PC-9 (cell line): ENCODE results near the gene CLSTN1. TPM values are rescaled to one million over a fixed set of nuclear protein-coding genes. Genes with fewer than 3 reads are reported as not detected.
"Not testable (repeated sequence)": the region's sequence is repeated elsewhere in the genome, so short reads cannot be mapped to it uniquely, and the experiment has no call there.

Experiments used
- BruUV-seq: library from RNA; stranded (reverse); fragments of 400-500 nt; replicated peaks from 2 replicates; lab custom pipeline; 2021; lab: Mats Ljungman, UMichigan
- CTCF ChIA-PET: fragments of 300-600 bp; sonication (Branson Sonifier 250); formaldehyde crosslinking; loops from one replicate; lab custom pipeline; 2022; ENCODE audit warnings: antibody characterized with exemption; lab: Charles Lee
- POLR2A ChIA-PET: fragments of 300-600 bp; sonication (Branson Sonifier 250); formaldehyde crosslinking; loops from one replicate; lab custom pipeline; 2022; ENCODE audit warnings: antibody characterized with exemption; ENCODE audit not compliant: unreplicated experiment; lab: Charles Lee
- DNase-seq, 2 experiments: peaks; one replicate each; pipeline versions ENCODE4 v3.0.0 to v3.0.0-alpha.2; 2015 to 2022; ENCODE audit warnings: mixed read lengths in 1 of 2
- H2AFZ ChIP-seq: fragments of 200-600 bp; sonication (generic); 2 replicates; pipeline ENCODE4 v1.8.1; 2017; ENCODE audit warnings: antibody characterized with exemption
- H3F3A ChIP-seq: fragments of 200-600 bp; sonication (generic); 2 replicates; pipeline ENCODE4 v1.8.1; 2017; ENCODE audit warnings: antibody characterized with exemption, mild to moderate bottlenecking, low read depth; ENCODE audit not compliant: insufficient read depth
- H3K27ac ChIP-seq: fragments of 200-600 bp; sonication (generic); 2 replicates; pipeline ENCODE4 v1.6.1; 2016; ENCODE audit warnings: mixed run types
- H3K27me3 ChIP-seq: fragments of 200-600 bp; sonication (generic); 2 replicates; pipeline ENCODE4 v1.6.1; 2016; ENCODE audit warnings: low read depth, mixed run types; ENCODE audit not compliant: insufficient read depth
- H3K36me3 ChIP-seq: fragments of 200-600 bp; sonication (generic); 2 replicates; pipeline ENCODE4 v1.6.1; 2016; ENCODE audit warnings: low read depth, mixed run types
- H3K4me1 ChIP-seq: fragments of 200-600 bp; sonication (generic); replicated peaks from 2 replicates; pipeline ENCODE4 v1.6.1; 2016; ENCODE audit warnings: mixed run types; ENCODE audit not compliant: insufficient read depth
- H3K4me2 ChIP-seq: fragments of 200-600 bp; sonication (generic); 2 replicates; pipeline ENCODE4 v1.6.1; 2017; ENCODE audit warnings: mixed run types
- H3K4me3 ChIP-seq: fragments of 200-600 bp; sonication (generic); 2 replicates; pipeline ENCODE4 v1.6.1; 2016; ENCODE audit warnings: mixed run types
- H3K79me2 ChIP-seq: fragments of 200-600 bp; sonication (generic); 2 replicates; pipeline ENCODE4 v1.6.1; 2017; ENCODE audit warnings: low read depth, mixed run types
- H3K9me2 ChIP-seq: fragments of 200-600 bp; sonication (generic); 2 replicates; pipeline ENCODE4 v1.8.1; 2017; ENCODE audit warnings: mild to moderate bottlenecking; ENCODE audit not compliant: insufficient read depth
- H3K9me3 ChIP-seq: fragments of 200-600 bp; sonication (generic); 2 replicates; pipeline ENCODE4 v1.8.1; 2016; ENCODE audit warnings: low read depth; ENCODE audit not compliant: insufficient read depth
- H4K20me1 ChIP-seq: fragments of 200-600 bp; sonication (generic); 2 replicates; pipeline ENCODE4 v1.8.1; 2017; ENCODE audit not compliant: insufficient read depth
- EZH2 ChIP-seq: fragments of 200-600 bp; sonication (generic); IDR thresholded peaks from 2 replicates; pipeline ENCODE4 v1.8.0; 2017; ENCODE audit warnings: antibody characterized with exemption, low read depth
- intact Hi-C: fragments of 100-400 bp; cut with micrococcal nuclease; formaldehyde crosslinking; loops from one replicate; pipeline ENCODE4 v1.10.0; 2022; ENCODE audit not compliant: unreplicated experiment
- total RNA-seq: library from RNA; stranded (reverse); gene quantifications from 2 replicates; pipeline ENCODE4 v1.2.3, GENCODE V29; 2021
- TF ChIP-seq, protein P1 (sequence below): fragments of 200-600 bp; sonication (generic); conservative IDR thresholded peaks from 2 replicates; pipeline ENCODE4 v1.6.1; 2017; ENCODE audit warnings: mixed run types, antibody characterized with exemption, mild to moderate bottlenecking, moderate library complexity

The CLSTN1 gene
- total RNA-seq, 1 experiment from 2014 or later, result 140 TPM

DNA sequence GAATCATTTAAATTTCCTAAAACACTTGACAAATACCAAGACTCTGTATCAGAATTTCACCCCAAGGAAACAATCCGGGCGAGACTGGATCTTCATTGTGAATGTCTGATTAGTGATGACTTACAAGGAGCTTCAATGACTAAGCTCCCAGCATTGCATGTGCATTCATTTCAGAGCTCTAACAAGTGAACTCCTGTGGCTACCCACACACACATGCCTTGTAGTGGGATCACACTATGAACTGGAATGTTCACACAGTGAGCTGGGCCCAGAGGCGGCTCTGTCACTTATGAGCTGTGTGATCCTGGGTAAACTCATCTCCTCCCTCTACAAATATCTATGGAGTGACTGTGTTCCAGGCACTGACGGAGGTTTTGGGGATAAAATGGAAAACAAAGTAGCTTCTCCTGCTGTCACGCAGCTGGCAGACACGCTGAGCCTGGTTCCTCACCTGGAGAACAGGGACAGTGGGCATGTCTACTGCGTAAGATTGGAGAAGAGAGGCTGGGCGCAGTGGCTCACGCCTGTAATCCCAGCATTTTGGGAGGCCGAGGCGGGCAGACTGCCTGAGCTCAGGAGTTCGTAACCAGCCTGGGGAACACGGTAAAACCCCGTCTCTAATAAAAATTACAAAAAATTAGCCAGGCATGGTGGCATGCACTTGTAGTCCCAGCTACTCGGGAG is 56.9 kb downstream of the CLSTN1 start:
- Histone ChIP-seq H4K20me1 (no peaks in the 10 kb centered on the region), H3K79me2 (peaks cover 19% of the 10 kb centered on the region), H3K9me2 (no peaks in the 10 kb centered on the region), H3K4me1 (peaks cover 15% of the 10 kb centered on the region), H3K4me3 (no peak overlapping the region), H3K4me2 (0 out of 2 replicates have a peak overlapping the region, but pooled peaks have one; percentile 13), H3K36me3 (no peaks in the 10 kb centered on the region), H3K27me3 (no peaks in the 10 kb centered on the region), H2AFZ (no peak overlapping the region), H3K9me3 (no peaks in the 10 kb centered on the region), H3F3A (peaks cover 22% of the 10 kb centered on the region), H3K27ac (peak overlapping the region; percentile 83)
- DNase-seq, result peak; percentile 71 to 95
- no TSS peak for BruUV-seq
- ChIA-PET CTCF (interaction anchor here (0.7 kb wide), 1 partner anchor 150 kb away, joined by 3 read pairs; no protein-coding TSS in a partner anchor), POLR2A (interaction anchor here (0.5 to 0.6 kb wide), 2 partner anchors 11 to 895 kb away, joined by 4 to 5 read pairs; no protein-coding TSS in a partner anchor)
- TF ChIP-seq EZH2, result no peak
- TF ChIP-seq, protein P1, sequence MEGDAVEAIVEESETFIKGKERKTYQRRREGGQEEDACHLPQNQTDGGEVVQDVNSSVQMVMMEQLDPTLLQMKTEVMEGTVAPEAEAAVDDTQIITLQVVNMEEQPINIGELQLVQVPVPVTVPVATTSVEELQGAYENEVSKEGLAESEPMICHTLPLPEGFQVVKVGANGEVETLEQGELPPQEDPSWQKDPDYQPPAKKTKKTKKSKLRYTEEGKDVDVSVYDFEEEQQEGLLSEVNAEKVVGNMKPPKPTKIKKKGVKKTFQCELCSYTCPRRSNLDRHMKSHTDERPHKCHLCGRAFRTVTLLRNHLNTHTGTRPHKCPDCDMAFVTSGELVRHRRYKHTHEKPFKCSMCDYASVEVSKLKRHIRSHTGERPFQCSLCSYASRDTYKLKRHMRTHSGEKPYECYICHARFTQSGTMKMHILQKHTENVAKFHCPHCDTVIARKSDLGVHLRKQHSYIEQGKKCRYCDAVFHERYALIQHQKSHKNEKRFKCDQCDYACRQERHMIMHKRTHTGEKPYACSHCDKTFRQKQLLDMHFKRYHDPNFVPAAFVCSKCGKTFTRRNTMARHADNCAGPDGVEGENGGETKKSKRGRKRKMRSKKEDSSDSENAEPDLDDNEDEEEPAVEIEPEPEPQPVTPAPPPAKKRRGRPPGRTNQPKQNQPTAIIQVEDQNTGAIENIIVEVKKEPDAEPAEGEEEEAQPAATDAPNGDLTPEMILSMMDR, result no peak
- intact Hi-C loops, result loop anchor here (10.0 kb wide), 1 partner anchor 148 kb away; the partner anchor contains the start of gene CTNNBIP1

DNA sequence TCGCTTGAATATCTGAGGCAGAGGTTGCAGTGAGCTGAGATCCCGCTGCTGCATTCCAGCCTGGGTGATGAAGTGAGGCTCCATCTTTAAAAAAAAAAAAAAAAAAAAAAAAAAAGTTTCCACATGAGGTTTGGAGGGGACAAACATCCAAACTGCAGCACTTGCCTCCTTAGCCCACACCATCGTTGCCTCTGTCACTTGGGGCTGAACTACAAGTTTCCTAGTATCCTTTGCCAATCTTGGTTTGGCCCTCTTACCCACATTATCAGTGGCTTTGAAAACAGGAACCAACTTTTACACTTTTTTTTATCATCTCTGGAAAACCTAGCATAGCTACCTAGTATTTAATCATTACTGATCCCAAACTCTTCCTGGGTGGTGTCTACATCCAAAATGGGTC is 59.2 kb downstream of the CLSTN1 start:
- CTCF ChIA-PET, result no interaction called here
- BruUV-seq, result no TSS peak

DNA sequence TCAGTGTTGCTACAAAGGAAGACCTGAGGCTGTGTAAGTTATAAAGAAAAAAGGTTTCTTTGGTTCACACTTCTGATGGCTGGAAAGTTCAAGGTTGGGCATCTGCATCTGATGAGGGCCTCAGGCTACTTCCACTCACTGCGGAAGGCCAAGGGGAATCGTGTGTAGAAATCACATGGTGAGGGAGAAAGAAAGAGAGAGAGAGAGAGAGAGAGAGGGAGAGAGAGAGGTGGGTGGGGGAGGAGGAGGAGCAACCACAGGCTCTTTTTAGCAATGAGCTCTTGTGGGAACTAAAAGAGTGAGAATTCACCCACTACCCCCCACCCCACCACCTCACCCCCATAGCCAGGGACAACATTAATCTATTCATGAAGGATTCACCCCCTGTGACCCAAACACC is 59.9 kb downstream of the CLSTN1 start:
- Histone ChIP-seq H2AFZ (no peak overlapping the region), H3K27ac (no peak overlapping the region), H4K20me1 (no peaks in the 10 kb centered on the region), H3K4me3 (no peak overlapping the region), H3K4me1 (peaks cover 15% of the 10 kb centered on the region), H3K9me3 (no peaks in the 10 kb centered on the region), H3K36me3 (no peaks in the 10 kb centered on the region), H3K4me2 (no peak overlapping the region), H3K79me2 (peaks cover 19% of the 10 kb centered on the region), H3K27me3 (no peaks in the 10 kb centered on the region), H3F3A (peaks cover 22% of the 10 kb centered on the region), H3K9me2 (no peaks in the 10 kb centered on the region)
- DNase-seq, result no peak
- TF ChIP-seq, protein P1, result no peak
- TF ChIP-seq EZH2, result no peak
- CTCF ChIA-PET, result no interaction called here
- POLR2A ChIA-PET, result no interaction called here
- no TSS peak for BruUV-seq
- intact Hi-C loops, result loop anchor here (10.0 kb wide), 1 partner anchor 151 kb away; the partner anchor contains the start of gene CTNNBIP1

More for the DNA sequence above, 59.2 kb downstream of the CLSTN1 start:
- peaks cover 22% of the 10 kb centered on the region for H3F3A ChIP-seq
- intact Hi-C loops, result loop anchor here (10.0 kb wide), 1 partner anchor 150 kb away; the partner anchor contains the start of gene CTNNBIP1
- no peaks in the 10 kb centered on the region for H4K20me1 ChIP-seq
- no peak for DNase-seq
- no peak overlapping the region for H3K4me3 ChIP-seq
- POLR2A ChIA-PET, result no interaction called here
- H3K27me3 ChIP-seq, result no peaks in the 10 kb centered on the region
- peaks cover 19% of the 10 kb centered on the region for H3K79me2 ChIP-seq
- TF ChIP-seq, protein P1, result no peak
- no peak for TF ChIP-seq EZH2
- no peak overlapping the region for H2AFZ ChIP-seq
- no peaks in the 10 kb centered on the region for H3K9me2 ChIP-seq
- no peaks in the 10 kb centered on the region for H3K36me3 ChIP-seq
- H3K9me3 ChIP-seq, result no peaks in the 10 kb centered on the region
- H3K4me2 ChIP-seq, result no peak overlapping the region
- peaks cover 15% of the 10 kb centered on the region for H3K4me1 ChIP-seq
- no peak overlapping the region for H3K27ac ChIP-seq

DNA sequence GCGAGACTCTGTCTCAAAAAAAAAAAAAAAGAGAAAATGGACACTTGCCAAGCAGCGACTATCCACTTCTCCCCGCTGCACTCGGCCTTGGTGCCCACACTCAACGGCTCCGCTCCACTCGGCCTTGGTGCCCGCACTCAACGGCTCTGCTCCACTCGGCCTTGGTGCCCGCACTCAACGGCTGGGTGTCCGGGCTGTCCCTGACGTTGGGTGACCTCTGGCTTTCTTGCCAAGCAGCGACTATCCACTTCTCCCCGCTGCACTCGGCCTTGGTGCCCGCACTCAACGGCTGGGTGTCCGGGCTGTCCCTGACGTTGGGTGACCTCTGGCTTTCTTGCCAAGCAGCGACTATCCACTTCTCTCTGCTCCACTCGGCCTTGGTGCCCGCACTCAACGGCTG is 61.3 kb downstream of the CLSTN1 start:
- Histone ChIP-seq H3F3A (peaks cover 17% of the 10 kb centered on the region), H3K4me1 (peaks cover 15% of the 10 kb centered on the region), H3K79me2 (peaks cover 16% of the 10 kb centered on the region)
- intact Hi-C loops, result loop anchor here (10.0 kb wide), 1 partner anchor 152 kb away; the partner anchor contains the start of gene CTNNBIP1
- CTCF ChIA-PET, H3K27me3 ChIP-seq, BruUV-seq, H4K20me1 ChIP-seq, H3K36me3 ChIP-seq, H2AFZ ChIP-seq, H3K4me2 ChIP-seq, H3K9me2 ChIP-seq, H3K27ac ChIP-seq, POLR2A ChIA-PET, DNase-seq, H3K4me3 ChIP-seq, H3K9me3 ChIP-seq: not testable (repeated sequence)
